ENCODE results near the gene UCK2.

The UCK2 gene

GRCh38 chr1:165910764-165911421 lies 83.5 kb downstream of the UCK2 start:
- H3K4me3 ChIP-seq (ENCODE audit: low read depth, low read length), result no peak overlapping the region
- no peak for DNase-seq (ENCODE audit: low read depth)
- TF ChIP-seq CTCF (IDR thresholded peaks at IDR 0.05; ENCODE audit: control insufficient read depth, extremely low read depth, insufficient read depth), result no peak

- no peak for TF ChIP-seq CTCF (IDR thresholded peaks at IDR 0.05; ENCODE audit: control insufficient read depth, extremely low read depth, insufficient read depth)
- H3K4me3 ChIP-seq (ENCODE audit: low read depth, low read length), result no peak overlapping the region
- no peak for DNase-seq (ENCODE audit: low read depth)
Observed at GRCh38 chr1:165911609-165912281, 84.3 kb downstream of the UCK2 start.

GRCh38 chr1:165912638-165913037 lies 85.2 kb downstream of the UCK2 start:
- DNase-seq (ENCODE audit: low read depth), result no peak
- no peak for TF ChIP-seq CTCF (IDR thresholded peaks at IDR 0.05; ENCODE audit: control insufficient read depth, extremely low read depth, insufficient read depth)
- no peak overlapping the region for H3K4me3 ChIP-seq (ENCODE audit: low read depth, low read length)

GRCh38 chr1:165914136-165914798 lies 86.9 kb downstream of the UCK2 start:
- TF ChIP-seq CTCF (IDR thresholded peaks at IDR 0.05; ENCODE audit: control insufficient read depth, extremely low read depth, insufficient read depth), result peak; percentile 97
- no peak overlapping the region for H3K4me3 ChIP-seq (ENCODE audit: low read depth, low read length)
- DNase-seq (ENCODE audit: low read depth), result peak; percentile 64

- no peak overlapping the region for H3K4me3 ChIP-seq (ENCODE audit: low read depth, low read length)
- no peak for DNase-seq (ENCODE audit: low read depth)
- TF ChIP-seq CTCF (IDR thresholded peaks at IDR 0.05; ENCODE audit: control insufficient read depth, extremely low read depth, insufficient read depth), result no peak
Observed at GRCh38 chr1:165915480-165915879, 88.1 kb downstream of the UCK2 start.

- no peak for DNase-seq (ENCODE audit: low read depth)
- no peak for TF ChIP-seq CTCF (IDR thresholded peaks at IDR 0.05; ENCODE audit: control insufficient read depth, extremely low read depth, insufficient read depth)
- H3K4me3 ChIP-seq (ENCODE audit: low read depth, low read length), result no peak overlapping the region
Observed at GRCh38 chr1:165915932-165916348, 88.5 kb downstream of the UCK2 start.

Data from LNCaP clone FGC (cell line).